HG02798 (cell line): ENCODE measurements around the gene GRIP2.
A peak's percentile ranks its signal among the peaks of the same experiment; 100 is the strongest.

Source experiments
- ATAC-seq: cut with Tn5 transposase; IDR thresholded peaks from one replicate; pipeline ENCODE4 v1.9.1; 2021; ENCODE audit warnings: mild to moderate bottlenecking; ENCODE audit not compliant: unreplicated experiment, poor library complexity

The GRIP2 gene

GRCh38 chr3:14473411-14473891, 66.7 kb downstream of the GRIP2 start:
- no peak for ATAC-seq

GRCh38 chr3:14472471-14473351, 67.4 kb downstream of the GRIP2 start:
- ATAC-seq, result no peak

- ATAC-seq, result no peak
Measured at GRCh38 chr3:14471690-14472089, 68.5 kb downstream of the GRIP2 start.

GRCh38 chr3:14471016-14471415, 69.1 kb downstream of the GRIP2 start:
- ATAC-seq, result no peak

GRCh38 chr3:14470461-14470860, 69.7 kb downstream of the GRIP2 start:
- ATAC-seq, result no peak

GRCh38 chr3:14468621-14468981, 71.5 kb downstream of the GRIP2 start:
- no peak for ATAC-seq

- ATAC-seq, result peak; percentile 50
Measured at GRCh38 chr3:14467814-14468620, 72.1 kb downstream of the GRIP2 start.

- no peak for ATAC-seq
Measured at GRCh38 chr3:14466179-14466903, 73.8 kb downstream of the GRIP2 start.

GRCh38 chr3:14465425-14465824, 74.7 kb downstream of the GRIP2 start:
- no peak for ATAC-seq

GRCh38 chr3:14464521-14464920, 75.6 kb downstream of the GRIP2 start:
- ATAC-seq, result no peak

GRCh38 chr3:14464141-14464465, 76.0 kb downstream of the GRIP2 start:
- ATAC-seq, result no peak

GRCh38 chr3:14463330-14464140, 76.6 kb downstream of the GRIP2 start:
- ATAC-seq, result no peak

- ATAC-seq, result no peak
Measured at GRCh38 chr3:14462738-14463137, 77.4 kb downstream of the GRIP2 start.

- ATAC-seq, result peak; percentile 52
Measured at GRCh38 chr3:14461748-14462324, 78.3 kb downstream of the GRIP2 start.

- no peak for ATAC-seq
Measured at GRCh38 chr3:14461006-14461747, 79.0 kb downstream of the GRIP2 start.

GRCh38 chr3:14460342-14461005, 79.7 kb downstream of the GRIP2 start:
- no peak for ATAC-seq

- no peak for ATAC-seq
Measured at GRCh38 chr3:14459787-14460186, 80.4 kb downstream of the GRIP2 start.

- no peak for ATAC-seq
Measured at GRCh38 chr3:14459384-14459783, 80.8 kb downstream of the GRIP2 start.
